Measurements from ENCODE around the gene ANO9.
"Not testable (repeated sequence)": the region's sequence is repeated elsewhere in the genome, so short reads cannot be mapped to it uniquely, and the experiment has no call there.

ANO9 gene

DNA sequence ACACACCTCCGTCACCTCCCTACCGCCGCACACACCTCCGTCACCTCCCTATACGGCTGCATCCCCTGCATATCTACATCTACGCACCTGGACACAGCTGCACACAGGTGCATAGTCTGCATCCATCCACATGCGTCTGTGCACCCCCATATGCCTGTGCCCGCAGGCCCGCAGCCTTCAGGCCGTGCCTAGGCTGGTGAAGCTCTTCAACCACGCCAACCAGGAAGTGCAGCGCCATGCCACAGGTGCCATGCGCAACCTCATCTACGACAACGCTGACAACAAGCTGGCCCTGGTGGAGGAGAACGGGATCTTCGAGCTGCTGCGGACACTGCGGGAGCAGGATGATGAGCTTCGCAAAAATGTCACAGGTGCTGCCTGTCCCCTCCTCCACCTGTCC, 43.0 kb downstream of the ANO9 start:
- DNase-seq = no peak

DNA sequence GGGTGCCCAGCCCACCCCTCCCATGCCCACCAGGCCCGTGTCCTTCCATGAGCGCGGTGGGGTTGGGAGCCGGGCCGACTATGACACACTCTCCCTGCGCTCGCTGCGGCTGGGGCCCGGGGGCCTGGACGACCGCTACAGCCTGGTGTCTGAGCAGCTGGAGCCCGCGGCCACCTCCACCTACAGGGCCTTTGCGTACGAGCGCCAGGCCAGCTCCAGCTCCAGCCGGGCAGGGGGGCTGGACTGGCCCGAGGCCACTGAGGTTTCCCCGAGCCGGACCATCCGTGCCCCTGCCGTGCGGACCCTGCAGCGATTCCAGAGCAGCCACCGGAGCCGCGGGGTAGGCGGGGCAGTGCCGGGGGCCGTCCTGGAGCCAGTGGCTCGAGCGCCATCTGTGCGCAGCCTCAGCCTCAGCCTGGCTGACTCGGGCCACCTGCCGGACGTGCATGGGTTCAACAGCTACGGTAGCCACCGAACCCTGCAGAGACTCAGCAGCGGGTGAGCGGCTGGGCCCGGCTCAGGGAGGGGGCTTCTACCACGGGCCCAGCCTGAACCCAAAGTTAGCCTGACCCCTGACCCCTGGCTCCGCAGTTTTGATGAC, 44.8 kb downstream of the ANO9 start:
- no peak for DNase-seq

- DNase-seq = no peak
Observed at GRCh38 chr11:396511-396947, 45.3 kb downstream of the ANO9 start.

DNA sequence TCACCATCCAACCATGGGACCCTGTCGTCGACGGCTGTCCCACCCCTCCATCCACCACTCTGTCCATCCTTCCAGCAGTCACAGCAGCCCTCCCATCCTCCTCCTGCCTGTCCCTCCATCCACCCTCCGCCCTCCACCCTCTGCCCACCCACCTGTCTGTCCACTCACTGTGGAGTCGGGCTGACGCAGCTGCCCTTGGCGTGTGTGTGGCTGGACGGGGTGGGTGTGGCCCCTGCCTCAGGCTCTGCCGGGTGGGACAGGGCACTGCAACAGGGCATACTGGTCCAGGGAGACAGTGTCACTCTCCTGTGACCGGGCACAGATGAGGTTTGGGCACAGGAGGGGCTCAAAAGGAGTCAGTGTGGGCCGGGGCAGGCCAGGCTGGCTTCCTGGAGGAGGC, 45.9 kb downstream of the ANO9 start:
- DNase-seq = no peak

DNA sequence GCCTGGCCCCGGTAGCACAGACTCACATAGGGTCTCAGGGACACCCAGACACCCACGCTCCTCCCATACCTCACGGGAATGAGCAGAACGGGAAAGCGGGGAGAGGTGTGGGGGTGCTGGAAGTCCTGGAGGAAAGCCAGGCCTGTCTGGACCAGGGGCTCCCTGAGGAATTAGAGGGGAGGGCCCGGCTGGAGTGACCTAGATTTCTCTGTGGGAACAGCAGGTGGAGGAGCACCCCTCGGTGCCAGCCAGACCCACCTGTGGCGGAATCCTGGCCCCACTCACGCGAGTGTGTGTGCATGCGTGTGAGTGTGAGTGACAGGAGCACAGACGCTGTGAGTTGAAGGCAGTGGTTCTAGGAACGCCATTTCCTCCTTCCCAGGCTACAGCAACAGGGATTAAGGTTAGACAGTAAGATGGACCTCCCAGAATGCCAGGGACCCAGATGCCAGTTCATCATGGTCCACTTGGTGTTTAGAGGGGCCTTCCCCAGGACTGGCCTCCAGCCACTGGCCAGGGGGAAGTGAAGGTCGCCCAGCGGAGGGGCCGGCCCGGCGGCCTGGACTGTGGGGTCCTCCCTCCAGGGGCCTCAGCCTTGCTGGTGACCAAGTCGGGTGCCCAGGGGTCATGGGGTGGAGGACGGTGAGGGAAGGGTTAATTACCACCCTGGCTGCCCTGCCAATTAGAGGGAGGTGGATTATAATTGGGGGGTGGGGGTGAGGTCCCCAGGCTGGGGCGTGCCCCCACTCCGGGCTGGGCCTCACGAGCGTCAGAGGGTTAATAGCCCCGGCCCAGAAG, 46.8 kb downstream of the ANO9 start:
- no peak for DNase-seq

- DNase-seq = no peak
Observed at GRCh38 chr11:394034-394857, 47.6 kb downstream of the ANO9 start, which contains the start of gene PKP3. PKP3 (plus strand) TSS chr11:394209; CDS start chr11:394293, 84 bp downstream.

- DNase-seq = no peak
Observed at GRCh38 chr11:393219-394033, 48.4 kb downstream of the ANO9 start.

DNA sequence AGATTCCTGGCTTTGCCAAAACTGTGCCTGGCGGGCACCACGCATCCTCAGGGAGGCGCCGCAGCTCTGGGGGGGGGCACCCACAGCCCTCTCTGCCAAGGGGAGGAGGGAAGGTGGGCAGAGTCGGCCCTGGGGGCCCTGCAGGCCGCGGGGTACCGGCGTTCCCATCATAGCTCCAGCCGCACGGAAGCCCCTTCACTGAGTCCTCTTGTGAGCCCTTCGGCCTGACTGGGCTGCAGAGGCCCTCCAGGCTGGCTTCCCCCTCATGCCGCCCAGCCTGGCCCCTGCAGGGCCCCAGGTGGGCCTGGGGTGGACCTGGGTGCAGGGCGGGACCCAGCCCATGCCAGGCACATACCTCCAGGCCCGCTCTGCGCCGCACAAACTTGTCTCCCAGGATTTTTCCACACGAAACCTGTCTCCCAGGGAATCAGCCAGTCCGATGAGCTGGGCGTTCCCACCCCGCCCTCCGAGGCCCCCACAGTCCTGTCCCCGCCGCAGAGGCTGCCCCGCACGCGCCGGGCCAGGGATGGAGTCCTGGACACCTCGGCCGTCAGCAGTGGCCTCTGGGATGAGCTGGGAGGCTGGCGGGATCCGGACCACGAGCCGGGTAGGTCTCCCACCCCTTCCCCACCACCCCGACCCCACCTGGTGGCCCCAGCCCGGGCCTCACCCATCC, 49.6 kb downstream of the ANO9 start:
- no peak for DNase-seq

DNA sequence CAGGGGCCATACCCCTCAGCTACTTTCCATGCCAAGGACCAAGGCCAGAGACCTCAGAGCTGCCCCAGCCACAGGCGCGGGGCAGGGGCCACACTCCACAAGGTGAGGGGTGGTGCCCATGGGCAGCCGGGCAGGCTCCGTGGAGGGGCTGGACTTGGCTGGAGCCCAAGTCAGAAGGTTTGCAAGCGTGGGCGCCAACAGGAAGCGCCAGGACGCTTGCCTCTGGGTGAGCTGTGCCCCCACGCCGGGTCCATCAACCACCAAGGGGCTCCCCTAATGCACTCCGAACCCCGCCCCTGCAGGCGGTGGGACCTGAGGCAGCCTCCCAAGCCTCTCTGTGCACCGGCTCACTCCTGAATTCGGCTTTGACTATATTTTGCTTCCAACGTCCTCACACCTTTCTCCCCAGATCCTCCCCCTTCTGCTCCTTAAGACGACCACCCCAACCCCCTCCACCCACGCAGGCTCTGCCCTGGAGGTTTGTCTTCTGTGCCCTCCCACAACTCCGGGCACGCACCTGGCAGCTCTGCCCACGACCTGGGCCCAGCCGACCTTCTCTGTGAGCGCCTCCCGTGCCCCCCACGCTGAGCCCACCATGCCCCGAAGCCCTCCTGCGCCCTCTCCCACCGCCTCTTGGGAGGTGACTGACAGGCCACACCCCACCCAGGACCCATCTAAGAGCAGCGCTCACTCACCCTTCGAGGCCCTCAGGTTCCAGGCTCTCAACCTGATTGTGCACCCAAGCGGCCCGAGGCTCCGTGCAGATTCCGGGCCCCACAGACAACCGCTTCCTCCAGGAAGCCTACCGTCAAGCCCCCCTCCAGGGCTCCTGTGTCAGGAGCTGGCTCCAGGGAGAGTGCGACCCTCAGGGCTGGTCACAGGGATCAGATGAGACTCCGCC, 50.4 kb downstream of the ANO9 start:
- DNase-seq = no peak

- DNase-seq = no peak
Observed at GRCh38 chr11:390175-390574, 51.6 kb downstream of the ANO9 start.

GRCh38 chr11:389369-389768, 52.4 kb downstream of the ANO9 start:
- not testable (repeated sequence) for DNase-seq

DNA sequence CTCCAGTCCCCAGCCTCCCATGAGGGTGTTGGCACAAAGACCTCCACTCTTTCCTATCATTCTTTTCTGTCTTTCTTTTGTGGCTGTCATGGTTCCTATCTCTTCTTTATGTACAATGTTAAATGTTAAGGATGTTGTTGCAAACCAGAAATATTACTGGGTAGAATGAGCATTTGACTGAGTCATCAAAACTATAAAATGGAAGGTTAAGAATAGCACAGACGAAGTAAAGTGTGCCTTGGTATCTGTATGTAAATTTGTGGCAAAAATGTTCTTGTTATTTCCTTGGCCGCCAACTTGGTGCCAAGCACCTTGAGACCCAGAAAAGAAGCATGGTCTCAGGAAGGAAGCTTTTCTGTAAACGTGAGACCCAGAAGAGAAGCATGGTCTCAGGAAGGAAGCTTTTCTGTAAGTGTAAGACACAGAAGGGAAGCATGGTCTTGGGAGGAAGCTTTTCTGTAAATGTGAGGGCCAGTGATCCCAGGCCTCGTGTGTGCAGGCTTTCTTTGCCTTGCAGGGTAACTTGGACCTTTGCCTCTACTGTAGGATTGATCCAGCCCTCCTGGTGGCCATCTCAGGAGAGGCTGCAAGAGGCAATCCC, 54.5 kb downstream of the ANO9 start:
- no peak for DNase-seq

GRCh38 chr11:386483-386882, 55.3 kb downstream of the ANO9 start:
- no peak for DNase-seq

DNA sequence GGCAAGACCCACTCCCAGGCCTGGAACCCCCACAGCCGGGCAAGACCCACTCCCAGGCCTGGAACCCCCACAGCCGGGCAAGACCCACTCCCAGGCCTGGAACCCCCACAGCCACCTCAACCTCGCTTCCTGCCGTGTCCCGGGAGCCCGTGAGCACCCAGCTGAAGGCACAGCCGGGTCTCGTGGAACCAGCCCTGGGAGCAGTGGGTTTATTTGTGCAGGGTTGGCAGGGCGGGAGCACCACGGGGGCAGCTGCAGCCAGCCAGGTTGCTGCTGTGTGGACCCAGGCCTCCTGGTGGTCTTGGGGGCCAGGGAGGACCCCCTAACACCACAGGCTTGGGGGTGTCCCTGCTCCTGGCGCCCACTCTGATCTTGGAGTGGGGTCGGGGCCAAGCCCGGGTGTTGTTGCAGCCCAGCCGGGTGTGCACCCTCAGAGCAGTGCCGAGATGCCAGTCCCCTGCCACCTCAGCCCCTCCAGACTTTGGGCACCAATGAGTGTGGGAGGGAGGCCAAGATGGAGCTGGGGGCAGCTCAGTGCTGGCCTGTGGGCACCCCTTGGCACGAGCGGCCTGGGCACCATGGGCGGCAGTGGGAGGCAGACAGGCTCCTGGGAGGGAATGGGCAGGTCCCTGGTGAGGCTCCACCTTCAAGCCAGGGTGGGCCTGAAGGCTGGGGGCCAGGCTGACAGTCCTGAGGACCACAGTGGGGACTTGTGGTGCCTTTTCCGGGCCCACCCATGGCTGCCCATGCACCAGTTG, 56.0 kb downstream of the ANO9 start:
- no peak for DNase-seq

GRCh38 chr11:384511-384910, 57.3 kb downstream of the ANO9 start:
- DNase-seq = no peak

DNA sequence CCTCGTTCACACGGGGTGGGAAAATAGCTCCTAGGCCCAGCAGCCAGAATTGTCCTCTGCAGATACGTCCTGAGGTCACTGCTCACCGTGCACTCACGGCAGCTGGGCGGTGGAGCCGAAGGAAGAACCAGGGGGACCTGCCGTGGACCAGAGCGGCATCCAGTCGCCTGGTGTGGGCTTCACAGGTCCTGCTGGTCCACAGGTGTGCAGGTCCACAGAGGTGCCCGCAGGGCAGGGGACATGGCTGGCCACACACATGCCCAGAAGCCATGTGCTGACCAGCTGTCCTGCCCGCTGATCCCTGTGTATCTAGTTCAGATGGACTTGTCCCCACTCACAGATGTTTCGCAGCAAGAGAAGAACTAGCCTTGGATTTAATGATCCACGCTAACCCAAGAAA, 58.4 kb downstream of the ANO9 start:
- DNase-seq = no peak

DNA sequence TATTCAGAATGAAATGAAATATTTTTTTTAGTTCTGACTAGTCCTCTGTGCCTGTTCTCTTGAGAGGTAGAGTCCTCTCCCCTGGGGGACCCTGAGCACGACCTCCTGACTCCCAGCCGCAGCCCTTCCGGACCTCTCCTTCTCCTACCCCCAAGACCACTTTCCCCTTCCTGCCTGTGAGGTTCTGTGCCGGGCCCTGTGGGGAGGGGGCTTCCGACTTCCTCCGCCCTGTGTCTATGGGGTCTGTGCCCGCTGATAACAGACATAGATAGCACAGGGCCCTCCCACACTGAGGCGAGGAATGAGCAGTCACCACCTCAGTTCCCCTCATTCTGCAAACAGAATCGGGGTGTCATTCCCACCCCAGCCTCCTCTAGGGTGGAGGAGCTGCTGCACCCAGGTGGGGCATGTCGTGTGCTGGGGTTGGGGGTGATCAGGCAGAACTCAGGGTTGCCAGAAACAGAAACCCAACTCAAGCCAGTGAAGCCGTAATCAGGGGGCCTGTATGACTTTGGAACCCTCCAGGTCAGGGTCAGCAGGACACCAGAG, 59.7 kb downstream of the ANO9 start:
- DNase-seq = no peak

DNA sequence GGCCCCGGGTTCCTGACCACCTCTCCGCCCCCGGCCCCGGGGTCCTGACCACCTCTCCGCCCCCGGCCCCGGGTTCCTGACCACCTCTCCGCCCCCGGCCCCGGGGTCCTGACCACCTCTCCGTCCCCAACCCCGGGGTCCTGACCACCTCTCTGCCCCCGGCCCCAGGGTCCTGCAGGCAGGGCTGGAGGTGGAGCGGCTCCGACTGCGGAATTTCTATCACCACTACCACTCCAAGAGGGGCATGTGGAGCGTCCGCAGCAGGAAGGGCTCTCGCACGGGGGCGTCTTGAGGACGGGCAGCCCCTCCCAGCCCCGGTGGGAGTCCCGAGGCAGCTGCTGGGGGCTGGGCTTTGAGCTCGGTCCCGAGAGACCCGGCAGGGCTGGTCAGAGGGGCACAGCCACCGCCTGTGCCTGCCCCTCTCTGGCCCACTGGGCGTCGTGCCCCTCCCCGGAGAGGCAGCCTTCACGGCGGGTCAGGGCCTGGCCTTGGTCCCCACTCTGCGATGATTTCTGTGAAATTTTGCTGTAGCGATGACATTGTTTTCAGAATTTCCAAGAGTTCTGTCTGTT, 60.2 kb downstream of the ANO9 start:
- DNase-seq = no peak

DNA sequence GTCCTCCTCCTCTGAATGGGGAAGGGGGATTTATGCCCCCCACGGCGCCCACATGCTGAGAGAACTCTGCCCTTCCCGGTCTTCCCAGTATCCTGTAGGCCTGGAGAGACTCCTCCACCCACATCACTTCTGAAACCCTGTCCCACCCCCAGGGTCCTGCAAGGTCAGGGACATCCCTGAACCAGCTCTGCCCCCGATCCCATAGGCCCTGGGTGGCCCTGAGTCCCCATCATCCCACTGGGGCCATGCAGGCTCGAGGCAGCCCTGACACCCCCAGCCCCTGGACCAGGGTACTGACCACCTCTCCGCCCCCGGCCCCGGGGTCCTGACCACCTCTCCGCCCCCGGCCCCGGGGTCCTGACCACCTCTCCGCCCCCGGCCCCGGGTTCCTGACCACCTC, 60.8 kb downstream of the ANO9 start:
- no peak for DNase-seq
